Neural progenitor cell (in vitro differentiated cells): Measurements from ENCODE around the gene OR4C46.
"Not testable (repeated sequence)": the region's sequence is repeated elsewhere in the genome, so short reads cannot be mapped to it uniquely, and the experiment has no call there.

Source experiments
- EZH2phosphoT487 ChIP-seq: fragments of 200-600 bp; sonication (generic); IDR thresholded peaks from 2 replicates; pipeline ENCODE4 v1.6.1; 2017; ENCODE audit warnings: antibody characterized with exemption
- TF ChIP-seq, protein P1 (sequence below): fragments of 200-600 bp; sonication (generic); IDR thresholded peaks from 2 replicates; pipeline ENCODE4 v1.5.1; 2017; ENCODE audit warnings: antibody characterized with exemption, mild to moderate bottlenecking

DNA sequence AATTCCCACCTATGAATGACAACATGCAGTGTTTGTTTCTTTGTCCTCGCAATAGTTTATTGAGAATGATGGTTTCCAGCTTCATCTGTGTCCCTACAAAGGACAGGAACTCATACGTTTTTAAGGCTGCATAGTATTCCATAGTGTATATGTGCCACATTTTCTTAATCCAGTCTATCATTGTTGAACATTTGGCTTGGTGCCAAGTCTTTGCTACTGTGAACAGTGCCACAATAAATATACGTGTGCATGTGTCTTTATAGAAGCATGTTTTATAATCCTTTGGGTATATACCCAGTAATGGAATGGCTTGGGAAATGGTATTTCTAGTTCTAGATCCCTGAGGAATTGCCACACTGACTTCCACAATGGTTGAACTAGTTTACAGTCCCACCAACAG, 42.4 kb downstream of the OR4C46 start:
- TF ChIP-seq, protein P1, sequence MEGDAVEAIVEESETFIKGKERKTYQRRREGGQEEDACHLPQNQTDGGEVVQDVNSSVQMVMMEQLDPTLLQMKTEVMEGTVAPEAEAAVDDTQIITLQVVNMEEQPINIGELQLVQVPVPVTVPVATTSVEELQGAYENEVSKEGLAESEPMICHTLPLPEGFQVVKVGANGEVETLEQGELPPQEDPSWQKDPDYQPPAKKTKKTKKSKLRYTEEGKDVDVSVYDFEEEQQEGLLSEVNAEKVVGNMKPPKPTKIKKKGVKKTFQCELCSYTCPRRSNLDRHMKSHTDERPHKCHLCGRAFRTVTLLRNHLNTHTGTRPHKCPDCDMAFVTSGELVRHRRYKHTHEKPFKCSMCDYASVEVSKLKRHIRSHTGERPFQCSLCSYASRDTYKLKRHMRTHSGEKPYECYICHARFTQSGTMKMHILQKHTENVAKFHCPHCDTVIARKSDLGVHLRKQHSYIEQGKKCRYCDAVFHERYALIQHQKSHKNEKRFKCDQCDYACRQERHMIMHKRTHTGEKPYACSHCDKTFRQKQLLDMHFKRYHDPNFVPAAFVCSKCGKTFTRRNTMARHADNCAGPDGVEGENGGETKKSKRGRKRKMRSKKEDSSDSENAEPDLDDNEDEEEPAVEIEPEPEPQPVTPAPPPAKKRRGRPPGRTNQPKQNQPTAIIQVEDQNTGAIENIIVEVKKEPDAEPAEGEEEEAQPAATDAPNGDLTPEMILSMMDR = not testable (repeated sequence)
- not testable (repeated sequence) for TF ChIP-seq EZH2phosphoT487
